OCI-LY1 (cell line): ENCODE measurements around the gene CPNE5.

ENCODE experiments used
- EZH2 ChIP-seq: fragments of 200-600 bp; sonication (generic), shearing (Covaris generic); IDR thresholded peaks from 2 replicates; pipeline ENCODE4 v1.8.0; 2017; ENCODE audit warnings: borderline replicate concordance, mixed run types, mild to moderate bottlenecking, antibody characterized with exemption, low read length, moderate library complexity, mixed read lengths
- TF ChIP-seq, protein P1 (sequence below): fragments of 200-600 bp; sonication (generic), shearing (Covaris generic); IDR thresholded peaks from 2 replicates; pipeline ENCODE4 v1.5.1; 2017; ENCODE audit warnings: mild to moderate bottlenecking, antibody characterized with exemption, low read length, moderate library complexity, mixed read lengths

DNA sequence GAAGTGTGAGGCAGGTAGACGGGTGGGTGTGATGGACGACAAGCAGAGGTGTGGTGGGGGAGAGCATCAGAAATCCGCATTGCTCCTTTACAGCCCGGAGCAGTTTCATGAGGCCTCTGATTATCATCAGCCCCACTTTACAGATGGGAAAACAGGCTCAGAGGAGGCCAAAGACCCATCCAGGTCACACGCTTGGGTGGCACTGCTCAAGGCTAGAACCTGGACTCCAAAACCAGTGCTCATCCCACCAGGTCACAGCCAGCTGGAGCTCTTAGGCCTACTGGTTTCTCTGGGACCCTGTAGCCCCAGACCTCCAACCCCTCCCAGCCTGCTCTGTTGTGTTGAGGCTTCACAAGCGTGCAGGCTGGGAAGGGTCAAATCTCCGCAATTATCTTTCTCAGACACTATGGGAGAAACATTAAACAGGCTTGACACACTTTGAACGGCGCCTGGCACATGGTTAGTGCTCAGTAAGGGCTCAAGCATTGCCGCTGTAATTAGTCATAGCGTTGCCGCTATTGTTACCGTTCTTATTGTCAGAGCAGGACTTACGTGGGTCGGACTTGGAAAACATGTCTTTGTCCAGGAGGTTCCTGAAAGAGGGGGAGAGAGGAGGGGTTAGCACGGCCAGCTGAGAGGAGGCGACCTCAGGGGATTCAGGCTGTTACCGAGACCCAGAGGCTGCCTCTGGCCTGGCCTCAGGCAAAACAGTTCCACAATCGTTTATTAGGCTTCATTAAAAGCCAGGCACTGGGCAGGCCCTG lies 16.6 kb downstream of the CPNE5 start:
- TF ChIP-seq EZH2, result no peak
- TF ChIP-seq, protein P1, sequence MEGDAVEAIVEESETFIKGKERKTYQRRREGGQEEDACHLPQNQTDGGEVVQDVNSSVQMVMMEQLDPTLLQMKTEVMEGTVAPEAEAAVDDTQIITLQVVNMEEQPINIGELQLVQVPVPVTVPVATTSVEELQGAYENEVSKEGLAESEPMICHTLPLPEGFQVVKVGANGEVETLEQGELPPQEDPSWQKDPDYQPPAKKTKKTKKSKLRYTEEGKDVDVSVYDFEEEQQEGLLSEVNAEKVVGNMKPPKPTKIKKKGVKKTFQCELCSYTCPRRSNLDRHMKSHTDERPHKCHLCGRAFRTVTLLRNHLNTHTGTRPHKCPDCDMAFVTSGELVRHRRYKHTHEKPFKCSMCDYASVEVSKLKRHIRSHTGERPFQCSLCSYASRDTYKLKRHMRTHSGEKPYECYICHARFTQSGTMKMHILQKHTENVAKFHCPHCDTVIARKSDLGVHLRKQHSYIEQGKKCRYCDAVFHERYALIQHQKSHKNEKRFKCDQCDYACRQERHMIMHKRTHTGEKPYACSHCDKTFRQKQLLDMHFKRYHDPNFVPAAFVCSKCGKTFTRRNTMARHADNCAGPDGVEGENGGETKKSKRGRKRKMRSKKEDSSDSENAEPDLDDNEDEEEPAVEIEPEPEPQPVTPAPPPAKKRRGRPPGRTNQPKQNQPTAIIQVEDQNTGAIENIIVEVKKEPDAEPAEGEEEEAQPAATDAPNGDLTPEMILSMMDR, result no peak
